Pericardium fibroblast (primary cell): ENCODE results near the gene RAB8A. TPM values are rescaled to one million over a fixed set of nuclear protein-coding genes. Genes with fewer than 3 reads are reported as not detected.

Experiments used
- total RNA-seq: library from RNA; depleted of rRNA; stranded (reverse); fragments of >200 nt; gene quantifications from 2 replicates; pipeline ENCODE4 v1.2.3, GENCODE V29; 2015

The RAB8A gene
- 49.1 and 60.1 TPM in 2 replicates for total RNA-seq

GRCh38 chr19:16111160-16111908 is at the start of gene RAB8A:
RAB8A (plus strand) TSS chr19:16111889; CDS start chr19:16111902, 13 bp downstream.

DNA sequence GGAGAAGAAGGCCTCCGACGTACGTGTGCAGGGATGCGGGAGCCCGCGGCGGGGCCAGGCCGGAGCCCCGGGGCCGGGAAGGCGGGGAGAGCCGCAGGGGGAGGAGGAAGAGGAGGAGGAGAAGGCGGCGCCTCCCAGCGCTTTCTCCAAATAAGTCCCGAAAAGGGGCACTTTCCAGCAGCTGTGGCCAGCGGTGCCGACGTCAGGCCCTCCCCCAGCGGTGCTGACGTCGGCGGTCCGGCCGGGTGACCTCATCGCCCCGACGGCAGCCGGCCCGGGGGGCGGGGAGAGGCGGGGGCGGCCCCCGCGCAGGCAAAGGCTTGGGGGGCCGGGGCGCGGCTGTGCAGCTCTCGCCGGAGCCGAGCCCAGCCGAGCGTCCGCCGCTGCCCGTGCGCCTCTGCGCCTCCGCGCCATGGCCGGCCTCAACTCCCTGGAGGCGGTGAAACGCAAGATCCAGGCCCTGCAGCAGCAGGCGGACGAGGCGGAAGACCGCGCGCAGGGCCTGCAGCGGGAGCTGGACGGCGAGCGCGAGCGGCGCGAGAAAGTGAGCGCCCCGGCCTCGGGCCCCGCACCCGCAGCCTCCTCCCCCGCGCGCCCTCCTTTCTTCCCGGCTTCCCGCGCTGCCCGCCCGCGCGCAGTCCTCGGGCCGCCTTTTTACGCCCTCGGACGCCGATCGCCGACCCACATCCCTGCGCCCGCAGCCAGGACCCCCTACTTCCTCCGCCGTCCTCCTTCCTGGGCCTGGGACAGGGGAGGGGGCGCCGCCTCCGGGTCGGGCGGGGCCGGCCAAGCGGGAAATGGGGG is 35.3 kb upstream of the RAB8A start, which contains the start of gene TPM4:
TPM4 (plus strand) TSS at position 342 of the 804 bp plus-strand sequence; CDS start at position 413, 71 bp downstream.

GRCh38 chr19:16143399-16144215 is 31.9 kb downstream of the RAB8A start, which contains the start of gene HSH2D:
HSH2D (plus strand) TSS chr19:16143685; CDS start chr19:16148751, 5,066 bp downstream.

Other genes starting within 250 kb of the RAB8A start
- not detected in 2 replicates for gene CYP4F2, start 213.8 kb upstream of the RAB8A start, total RNA-seq
- not detected in 2 replicates for gene CYP4F11, start 177.4 kb upstream of the RAB8A start, total RNA-seq
- not detected in 2 replicates for gene OR10H4, start 162.9 kb upstream of the RAB8A start, total RNA-seq
- 586 and 1,159 TPM in 2 replicates for gene TPM4, start 35.4 kb upstream of the RAB8A start, total RNA-seq
- not detected in 2 replicates for gene HSH2D, start 31.8 kb downstream of the RAB8A start, total RNA-seq
- not detected in 2 replicates for gene CIB3, start 61.6 kb downstream of the RAB8A start, total RNA-seq
- 93.8 and 99.4 TPM in 2 replicates for gene FAM32A, start 73.5 kb downstream of the RAB8A start, total RNA-seq
- 91.3 and 119 TPM in 2 replicates for gene AP1M1, start 86.0 kb downstream of the RAB8A start, total RNA-seq
- gene KLF2, start 212.9 kb downstream of the RAB8A start, total RNA-seq = 19.6 and 37.2 TPM in 2 replicates